Gastroesophageal sphincter (tissue), 4 donors: ENCODE data around the gene CSF2. TPM values are rescaled to one million over a fixed set of nuclear protein-coding genes. Genes with fewer than 3 reads are reported as not detected.
A peak's percentile ranks its signal among the peaks of the same experiment; 100 is the strongest.
"Not testable (repeated sequence)": the region's sequence is repeated elsewhere in the genome, so short reads cannot be mapped to it uniquely, and the experiment has no call there.

Source experiments
- ATAC-seq: fragments of 150-250 bp; one replicate; pipeline ENCODE4 v1.9.1; 2016; ENCODE audit warnings: mild to moderate bottlenecking, moderate library complexity
- H3K27ac ChIP-seq, 4 donors: fragments of 200-600 bp; sonication (generic) in 3 of 4; 1 replicate in 3 of 4; 2 replicates in 1 of 4; pipeline ENCODE4 v1.5.1; 2016 to 2019
- H3K27me3 ChIP-seq: fragments of 200-600 bp; sonication (generic); one replicate; pipeline ENCODE4 v1.5.1; 2019
- H3K36me3 ChIP-seq, 2 donors: fragments of 200-600 bp; sonication (generic); one replicate each; pipeline ENCODE4 v1.5.1; 2019; ENCODE audit warnings: control low read depth in 1 of 2
- H3K4me1 ChIP-seq, 3 donors: fragments of 200-600 bp; sonication (generic); 1 replicate in 2 of 3; 2 replicates in 1 of 3; pipeline ENCODE4 v1.5.1; 2016 to 2019; ENCODE audit warnings: control low read depth in 2 of 3
- H3K4me3 ChIP-seq, 2 donors: fragments of 200-600 bp; sonication (generic); one replicate each; pipeline ENCODE4 v1.5.1; 2019; ENCODE audit warnings: mild to moderate bottlenecking in 1 of 2, moderate library complexity in 1 of 2
- H3K9me3 ChIP-seq, 3 donors: fragments of 200-600 bp; sonication (generic); one replicate each; pipeline ENCODE4 v1.5.1; 2017 to 2019; ENCODE audit warnings: control low read depth in 2 of 3
- EP300 ChIP-seq: sonication (generic); formaldehyde crosslinking; IDR thresholded peaks from one replicate; pipeline ENCODE4 v1.6.1; 2017; ENCODE audit warnings: antibody characterized with exemption, mild to moderate bottlenecking
- POLR2A ChIP-seq, 2 donors: fragments of 450-650 bp; IDR thresholded peaks; one replicate each; pipeline ENCODE4 v1.6.1; 2017; ENCODE audit warnings: antibody characterized with exemption in 2 of 2, mild to moderate bottlenecking in 2 of 2, moderate library complexity in 1 of 2
- POLR2AphosphoS5 ChIP-seq: sonication (generic); formaldehyde crosslinking; IDR thresholded peaks from one replicate; pipeline ENCODE4 v1.6.1; 2017; ENCODE audit warnings: antibody characterized with exemption
- WGBS, 2 donors: methylation state at CpG; one replicate each; pipeline ENCODE4 v1.1.5; 2018; ENCODE audit warnings: low coverage in 1 of 2; 5-methylcytosine and 5-hydroxymethylcytosine counted together
- total RNA-seq, 4 donors: library from RNA; depleted of rRNA; stranded (reverse); fragments of >200 nt; gene quantifications; one replicate each; pipeline ENCODE4 v1.1.0, GENCODE V29; 2016
- TF ChIP-seq, protein P1 (sequence below), 4 experiments: fragments of 200-600 bp in 2 of 4; fragments of 450-650 bp in 2 of 4; sonication (generic) in 1 of 4; IDR thresholded peaks; one replicate each; pipeline ENCODE4 v1.5.1; 2017 to 2019; ENCODE audit warnings: antibody characterized with exemption in 4 of 4, mild to moderate bottlenecking in 2 of 4, moderate library complexity in 2 of 4

CSF2 gene
- total RNA-seq, 4 donors from 2014 or later, result 1.1 TPM; not detected in 3

DNA sequence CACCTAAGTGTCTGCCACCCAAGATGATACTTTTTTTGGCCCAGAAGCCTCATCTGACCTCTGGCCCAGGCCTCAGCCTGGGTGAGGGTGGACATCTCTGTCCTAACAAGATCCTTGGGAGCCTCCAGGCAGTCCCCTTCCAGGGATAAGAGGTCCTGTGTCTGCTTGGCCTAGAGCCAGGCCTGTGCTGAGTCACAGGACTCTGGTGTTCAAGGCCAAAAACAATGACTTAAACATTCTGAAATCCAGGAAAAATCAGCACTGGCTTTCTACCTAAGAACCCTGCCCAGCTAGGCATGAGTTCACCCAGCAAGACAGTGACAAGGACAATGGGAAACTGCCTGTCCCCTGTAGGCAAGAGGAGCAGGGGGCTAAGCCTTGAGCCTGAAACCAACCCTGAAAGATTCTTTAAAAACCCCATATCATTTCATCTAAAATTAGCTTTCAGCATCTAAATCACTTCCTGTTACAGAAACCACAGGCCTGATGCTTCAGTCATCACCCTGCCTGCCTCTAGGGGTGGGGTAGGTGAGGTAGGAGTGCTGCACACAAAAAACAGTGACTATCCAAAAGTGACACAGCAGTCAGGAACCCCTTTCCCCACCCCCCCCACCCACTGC is 29.9 kb downstream of the CSF2 start:
- Histone ChIP-seq H3K36me3 (no peaks in the 10 kb centered on the region), H3K27ac (peak overlapping the region in 2 of 4 donors; percentile 31 to 42), H3K4me1 (peaks cover 0 to 15% (median 12%) of the 10 kb centered on the region in 3 donors), H3K9me3 (no peaks in the 10 kb centered on the region), H3K27me3 (no peaks in the 10 kb centered on the region), H3K4me3 (no peak overlapping the region)
- TF ChIP-seq POLR2AphosphoS5 (no peak), EP300 (no peak), POLR2A (IDR thresholded peaks at IDR 0.05) (no peak)
- TF ChIP-seq, protein P1, sequence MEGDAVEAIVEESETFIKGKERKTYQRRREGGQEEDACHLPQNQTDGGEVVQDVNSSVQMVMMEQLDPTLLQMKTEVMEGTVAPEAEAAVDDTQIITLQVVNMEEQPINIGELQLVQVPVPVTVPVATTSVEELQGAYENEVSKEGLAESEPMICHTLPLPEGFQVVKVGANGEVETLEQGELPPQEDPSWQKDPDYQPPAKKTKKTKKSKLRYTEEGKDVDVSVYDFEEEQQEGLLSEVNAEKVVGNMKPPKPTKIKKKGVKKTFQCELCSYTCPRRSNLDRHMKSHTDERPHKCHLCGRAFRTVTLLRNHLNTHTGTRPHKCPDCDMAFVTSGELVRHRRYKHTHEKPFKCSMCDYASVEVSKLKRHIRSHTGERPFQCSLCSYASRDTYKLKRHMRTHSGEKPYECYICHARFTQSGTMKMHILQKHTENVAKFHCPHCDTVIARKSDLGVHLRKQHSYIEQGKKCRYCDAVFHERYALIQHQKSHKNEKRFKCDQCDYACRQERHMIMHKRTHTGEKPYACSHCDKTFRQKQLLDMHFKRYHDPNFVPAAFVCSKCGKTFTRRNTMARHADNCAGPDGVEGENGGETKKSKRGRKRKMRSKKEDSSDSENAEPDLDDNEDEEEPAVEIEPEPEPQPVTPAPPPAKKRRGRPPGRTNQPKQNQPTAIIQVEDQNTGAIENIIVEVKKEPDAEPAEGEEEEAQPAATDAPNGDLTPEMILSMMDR (IDR thresholded peaks at IDR 0.05), result no peak
- ATAC-seq, result peak; percentile 76

DNA sequence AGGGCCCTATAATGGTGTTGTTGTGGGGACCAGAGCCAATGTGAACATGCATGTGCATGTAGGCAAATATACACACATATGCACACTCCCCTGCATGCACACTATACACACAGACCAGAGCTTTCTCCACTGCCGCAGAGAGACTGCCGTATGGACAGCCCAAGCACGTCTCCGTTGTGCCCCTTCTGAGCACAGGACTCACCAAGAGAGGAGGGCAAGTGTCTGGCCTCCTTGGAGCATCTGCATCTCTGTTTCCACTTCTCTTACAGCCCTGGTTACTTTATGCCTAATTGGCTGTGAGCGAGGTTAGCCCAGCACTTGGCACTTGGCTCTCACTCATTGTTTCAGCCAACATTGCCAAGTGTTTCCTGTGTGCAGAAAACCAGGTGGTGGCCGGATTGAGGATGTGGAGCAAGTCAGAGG is 30.4 kb downstream of the CSF2 start:
- H3K36me3 ChIP-seq, result no peaks in the 10 kb centered on the region
- H3K4me3 ChIP-seq, result no peak overlapping the region
- no peak for ATAC-seq
- peaks cover 0 to 15% (median 12%) of the 10 kb centered on the region in 3 donors for H3K4me1 ChIP-seq
- 67 to 97% methylated on average over 2 to 5 of the region's 6 CpGs for WGBS, 2 donors
- TF ChIP-seq EP300 (no peak), POLR2A (IDR thresholded peaks at IDR 0.05) (no peak), POLR2AphosphoS5 (no peak)
- TF ChIP-seq, protein P1 (IDR thresholded peaks at IDR 0.05), result no peak
- H3K9me3 ChIP-seq, result no peaks in the 10 kb centered on the region
- H3K27ac ChIP-seq, result peak overlapping the region in 1 of 4 donors; percentile 42
- no peaks in the 10 kb centered on the region for H3K27me3 ChIP-seq

DNA sequence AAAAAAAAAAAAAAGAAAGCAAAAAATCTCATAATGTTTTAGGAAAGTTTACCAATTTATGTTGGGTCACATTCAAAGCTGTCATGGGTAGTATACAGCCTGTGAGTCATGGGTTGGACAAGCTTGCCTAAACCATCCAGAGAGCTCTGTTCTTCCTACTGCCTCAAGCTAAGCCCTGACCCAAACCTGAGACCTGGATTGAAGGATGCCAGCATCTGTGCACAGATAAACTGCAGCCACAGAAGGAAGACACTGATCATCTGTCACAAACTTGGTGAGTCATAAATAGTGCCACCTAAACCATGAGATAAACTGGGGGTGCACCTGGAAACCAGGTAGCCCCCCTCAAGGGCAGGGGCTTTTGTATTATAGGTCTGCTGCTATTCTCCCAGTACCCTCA is 31.0 kb downstream of the CSF2 start:
- TF ChIP-seq POLR2A (IDR thresholded peaks at IDR 0.05) (no peak), POLR2AphosphoS5 (no peak), EP300 (no peak)
- TF ChIP-seq, protein P1 (IDR thresholded peaks at IDR 0.05), result no peak
- H3K36me3 ChIP-seq, result no peaks in the 10 kb centered on the region
- H3K4me1 ChIP-seq, result peaks cover 0 to 15% (median 12%) of the 10 kb centered on the region in 3 donors
- no peaks in the 10 kb centered on the region for H3K27me3 ChIP-seq
- H3K4me3 ChIP-seq, result no peak overlapping the region
- no peak overlapping the region for H3K27ac ChIP-seq
- no peak for ATAC-seq
- H3K9me3 ChIP-seq, result no peaks in the 10 kb centered on the region

DNA sequence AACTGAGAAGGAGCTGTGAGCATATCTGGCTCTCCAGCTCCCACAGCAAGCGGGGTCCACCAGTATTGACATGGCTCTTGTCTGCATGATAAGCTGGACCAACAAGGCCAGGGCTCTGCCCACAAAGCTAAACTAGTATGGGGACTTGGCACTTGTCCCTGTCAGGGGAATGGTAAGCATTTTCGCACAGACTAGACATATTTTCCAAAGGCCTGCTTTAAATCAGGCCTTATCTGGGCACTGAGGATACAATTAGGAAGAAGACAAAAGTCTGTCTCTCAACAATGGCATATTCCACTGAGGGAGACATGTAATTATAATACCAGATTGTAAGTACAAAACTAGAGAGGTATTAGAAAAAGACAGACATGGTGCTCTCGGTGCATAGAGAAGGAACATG is 32.1 kb downstream of the CSF2 start:
- H3K9me3 ChIP-seq, result no peaks in the 10 kb centered on the region
- no peaks in the 10 kb centered on the region for H3K36me3 ChIP-seq
- WGBS, 2 donors, result 70 to 100% methylated on average over 1 to 2 of the region's 3 CpGs
- no peaks in the 10 kb centered on the region for H3K27me3 ChIP-seq
- TF ChIP-seq, protein P1 (IDR thresholded peaks at IDR 0.05), result no peak
- TF ChIP-seq EP300, result no peak
- no peak for TF ChIP-seq POLR2A (IDR thresholded peaks at IDR 0.05)
- TF ChIP-seq POLR2AphosphoS5, result no peak
- no peak overlapping the region for H3K4me3 ChIP-seq
- no peak for ATAC-seq
- peaks cover 0 to 15% (median 12%) of the 10 kb centered on the region in 3 donors for H3K4me1 ChIP-seq
- no peak overlapping the region for H3K27ac ChIP-seq

DNA sequence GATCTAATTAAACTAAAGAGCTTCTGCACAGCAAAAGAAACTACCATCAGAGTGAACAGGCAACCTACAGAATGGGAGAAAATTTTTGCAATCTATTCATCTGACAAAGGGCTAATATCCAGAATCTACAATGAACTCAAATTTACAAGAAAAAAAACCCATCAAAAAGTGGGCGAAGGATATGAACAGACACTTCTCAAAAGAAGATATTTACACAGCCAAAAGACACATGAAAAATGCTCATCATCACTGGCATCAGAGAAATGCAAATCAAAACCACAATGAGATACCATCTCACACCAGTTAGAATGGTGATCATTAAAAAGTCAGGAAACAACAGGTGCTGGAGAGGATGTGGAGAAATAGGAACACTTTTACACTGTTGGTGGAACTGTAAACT is 34.9 kb downstream of the CSF2 start:
- H3K27ac ChIP-seq, ATAC-seq, H3K4me3 ChIP-seq, H3K9me3 ChIP-seq, H3K36me3 ChIP-seq, H3K27me3 ChIP-seq, H3K4me1 ChIP-seq: not testable (repeated sequence)
- WGBS, 2 donors, result 100% methylated on average over 1 of the region's 1 CpG; no CpG with 5 or more reads in 1 of the 2 donors

DNA sequence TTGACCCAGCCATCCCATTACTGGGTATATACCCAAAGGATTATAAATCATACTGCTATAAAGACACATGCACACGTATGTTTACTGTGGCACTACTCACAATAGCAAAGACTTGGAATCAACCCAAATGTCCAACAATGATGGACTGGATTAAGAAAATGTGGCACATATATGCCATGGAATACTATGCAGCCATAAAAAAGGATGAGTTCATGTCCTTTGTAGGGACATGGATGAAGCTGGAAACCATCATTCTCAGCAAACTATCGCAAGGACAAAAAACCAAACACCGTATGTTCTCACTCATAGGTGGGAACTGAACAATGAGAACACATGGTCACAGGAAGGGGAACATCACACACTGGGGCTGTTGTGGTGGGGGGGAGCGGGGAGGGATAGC is 35.4 kb downstream of the CSF2 start:
- H3K36me3 ChIP-seq, ATAC-seq, H3K27me3 ChIP-seq, H3K27ac ChIP-seq, H3K4me3 ChIP-seq, H3K4me1 ChIP-seq: not testable (repeated sequence)
- 63 to 87% methylated on average over 1 to 4 of the region's 4 CpGs for WGBS, 2 donors
- H3K9me3 ChIP-seq, result peaks cover 0 to 13% (median 0%) of the 10 kb centered on the region in 3 donors
